ENCODE data around the gene NEBL. TPM values are rescaled to one million over a fixed set of nuclear protein-coding genes. Genes with fewer than 3 reads are reported as not detected.

The NEBL gene
- total RNA-seq, 1 experiment from 2014 or later, result 16.6 TPM

GRCh38 chr10:20931156-20931795, 34.2 kb upstream of the NEBL start:
- no peak for ATAC-seq
- DNase-seq (ENCODE audit: low read depth, low spot score), result no peak
- intact Hi-C loops (cut with micrococcal nuclease), result no loop called here
- RAD21 ChIA-PET (ENCODE audit: low non-redundant PET in 1 of 2, low total read pairs in 2 of 2, uncharacterized antibody in 2 of 2, unreplicated experiment in 2 of 2), result no interaction called here
- no peaks in the 10 kb centered on the region for H3K27me3 ChIP-seq (ENCODE audit: insufficient read depth, low read length)
- no peak for TF ChIP-seq RAD21 (IDR thresholded peaks at IDR 0.05; ENCODE audit: low read depth)
- TF ChIP-seq CEBPB (IDR thresholded peaks at IDR 0.05; ENCODE audit: low read depth), result no peak
- TF ChIP-seq ZNF274 (IDR thresholded peaks at IDR 0.05; ENCODE audit: low read depth, low read length), result no peak
- TF ChIP-seq YY1 (IDR thresholded peaks at IDR 0.05; ENCODE audit: extremely low read depth, insufficient replicate concordance, low read depth, low read length), result no peak
- no peak for TF ChIP-seq ZBTB33 (IDR thresholded peaks at IDR 0.05; ENCODE audit: extremely low read depth, insufficient replicate concordance, low read length)
- no peak for TF ChIP-seq REST (IDR thresholded peaks at IDR 0.05; ENCODE audit: low read depth)
- H3K27ac ChIP-seq (ENCODE audit: low read depth, low read length), result no peak overlapping the region
- no peak overlapping the region for H3K4me3 ChIP-seq (replicated peaks in 1 of 2; ENCODE audit: low read depth in 1 of 2, low read length in 2 of 2)
- no peaks in the 10 kb centered on the region for H3K4me1 ChIP-seq (ENCODE audit: control insufficient read depth in 1 of 2, insufficient read depth in 2 of 2, low read length in 2 of 2)
- H3K79me2 ChIP-seq (ENCODE audit: insufficient read depth, low read length), result no peaks in the 10 kb centered on the region
- no TSS peak for BruUV-seq (replicated peaks)
- no peak overlapping the region for H2AFZ ChIP-seq (ENCODE audit: low read depth, low read length, poor library complexity, severe bottlenecking)
- no peak overlapping the region for H3K4me2 ChIP-seq (ENCODE audit: low read length)
- CTCF ChIA-PET, result no interaction called here
- no peaks in the 10 kb centered on the region for H3K9me2 ChIP-seq (ENCODE audit: insufficient read depth)
- no peaks in the 10 kb centered on the region for H3K9me3 ChIP-seq (ENCODE audit: control insufficient read depth in 1 of 2, insufficient read depth in 1 of 2, low read depth in 1 of 2, low read length in 2 of 2)
- no peaks in the 10 kb centered on the region for H4K20me1 ChIP-seq (ENCODE audit: insufficient read depth)
- no peak overlapping the region for H3K9ac ChIP-seq (ENCODE audit: low read length)
- no peaks in the 10 kb centered on the region for H3K36me3 ChIP-seq (ENCODE audit: control insufficient read depth in 1 of 2, insufficient read depth in 2 of 2, low read length in 2 of 2)
- POLR2A ChIA-PET, result no interaction called here

All from HCT116 (cell line).